HG03442 (cell line): ENCODE results near the gene ZBED4.

ENCODE experiments used
- ATAC-seq: cut with Tn5 transposase; IDR thresholded peaks from one replicate; pipeline ENCODE4 v1.9.1; 2021; ENCODE audit warnings: mild to moderate bottlenecking, moderate library complexity; ENCODE audit not compliant: unreplicated experiment

ZBED4 gene

DNA sequence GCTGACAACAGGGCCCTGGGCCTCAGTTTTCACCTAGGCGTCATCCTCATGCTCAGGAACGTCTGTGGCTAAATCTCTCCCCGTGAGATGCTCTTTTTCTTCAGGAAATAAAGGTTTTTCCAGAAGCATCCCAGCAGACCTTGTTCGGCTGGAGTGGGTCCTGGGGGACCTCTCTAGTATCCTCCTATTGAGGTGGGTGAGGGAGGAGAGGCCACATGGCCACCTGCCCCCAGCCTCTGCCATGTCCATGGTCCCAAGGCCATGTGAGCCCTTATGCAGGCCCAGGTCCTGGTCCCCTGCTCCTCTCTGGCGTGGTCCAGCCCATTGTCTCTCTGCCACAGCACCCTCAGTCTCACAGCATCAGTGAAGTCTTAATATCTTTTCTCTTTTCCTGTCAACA is 42.6 kb downstream of the ZBED4 start:
- no peak for ATAC-seq

GRCh38 chr22:49897015-49897684 is 43.5 kb downstream of the ZBED4 start:
- ATAC-seq, result no peak

DNA sequence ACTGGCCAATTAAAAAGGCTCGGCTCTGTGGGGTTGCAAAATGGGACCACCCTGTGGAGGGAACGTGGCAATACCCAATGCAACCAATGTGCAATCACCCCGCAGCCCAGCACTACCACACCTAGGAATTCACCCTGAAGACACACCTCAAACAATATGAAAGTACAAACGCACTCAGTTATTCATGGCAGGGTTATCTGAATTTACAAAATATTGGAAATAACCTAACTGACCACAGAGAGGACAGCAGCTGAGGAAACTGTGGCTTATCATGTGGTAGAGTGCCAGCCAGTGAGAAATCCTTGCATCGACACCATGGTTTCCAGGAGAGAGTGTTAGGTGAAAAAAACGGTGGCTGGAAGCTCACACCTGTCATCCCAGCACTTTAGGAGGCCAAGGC is 45.9 kb downstream of the ZBED4 start:
- no peak for ATAC-seq

DNA sequence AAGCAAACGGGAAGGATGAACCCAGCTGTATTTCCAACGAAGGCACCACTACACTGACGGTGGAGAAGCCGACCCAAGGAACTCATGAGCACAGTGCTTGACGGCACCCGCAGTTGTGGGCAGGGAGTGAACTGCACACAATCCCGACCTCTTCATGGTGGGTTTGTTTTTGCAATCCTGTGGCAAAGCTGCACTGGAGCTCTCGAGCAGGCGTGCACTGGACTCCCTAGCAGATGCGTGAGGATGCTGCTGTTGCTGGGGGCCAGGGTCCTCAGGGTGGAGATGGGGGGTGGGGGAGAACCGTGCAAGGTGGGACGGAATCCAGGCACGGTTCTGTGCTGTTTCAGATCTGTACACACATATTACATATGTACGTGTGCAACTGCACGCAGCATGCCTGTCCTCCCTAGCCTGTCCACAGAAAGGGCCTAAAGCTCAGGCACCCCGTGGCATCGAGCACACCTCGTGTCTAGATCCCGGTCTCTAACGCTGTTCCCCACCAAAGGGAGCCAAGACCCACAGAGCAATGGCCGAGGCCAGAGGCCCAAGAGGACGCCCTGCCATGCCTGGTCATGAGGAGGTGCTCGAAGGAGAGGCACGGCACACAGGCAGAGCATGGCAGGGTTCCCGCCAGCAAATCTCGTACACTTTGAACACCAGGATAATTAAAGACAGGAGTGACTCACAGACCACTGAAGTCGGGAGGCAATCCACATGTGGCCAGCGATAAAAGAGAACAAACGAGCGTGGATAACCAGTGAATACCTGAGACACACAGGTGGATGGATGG is 47.0 kb downstream of the ZBED4 start:
- no peak for ATAC-seq

DNA sequence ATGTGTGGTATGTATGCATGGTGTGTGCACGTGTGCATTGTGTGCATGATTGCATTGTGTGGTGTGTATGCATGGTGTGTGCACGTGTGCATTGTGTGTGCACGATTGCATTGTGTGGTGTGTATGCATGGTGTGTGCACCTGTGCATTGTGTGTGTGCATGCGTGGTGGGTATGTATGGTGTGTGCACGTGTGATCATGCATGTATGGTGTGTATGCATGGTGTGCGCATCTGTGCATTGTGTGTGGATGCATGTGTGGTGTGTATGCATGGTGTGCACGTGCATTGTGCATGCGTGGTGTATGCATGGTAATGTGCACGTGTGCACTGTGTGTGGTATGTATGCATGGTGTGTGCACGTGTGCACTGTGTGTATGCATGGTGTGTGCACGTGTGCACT is 47.8 kb downstream of the ZBED4 start:
- no peak for ATAC-seq

- no peak for ATAC-seq
Observed at GRCh38 chr22:49903322-49904039, 49.8 kb downstream of the ZBED4 start.

GRCh38 chr22:49904040-49904369 is 50.4 kb downstream of the ZBED4 start:
- no peak for ATAC-seq

GRCh38 chr22:49905465-49905864 is 51.8 kb downstream of the ZBED4 start:
- no peak for ATAC-seq

- no peak for ATAC-seq
Observed at GRCh38 chr22:49906071-49906798, 52.6 kb downstream of the ZBED4 start.

- no peak for ATAC-seq
Observed at GRCh38 chr22:49906799-49907290, 53.2 kb downstream of the ZBED4 start.

GRCh38 chr22:49907807-49908206 is 54.2 kb downstream of the ZBED4 start:
- no peak for ATAC-seq

DNA sequence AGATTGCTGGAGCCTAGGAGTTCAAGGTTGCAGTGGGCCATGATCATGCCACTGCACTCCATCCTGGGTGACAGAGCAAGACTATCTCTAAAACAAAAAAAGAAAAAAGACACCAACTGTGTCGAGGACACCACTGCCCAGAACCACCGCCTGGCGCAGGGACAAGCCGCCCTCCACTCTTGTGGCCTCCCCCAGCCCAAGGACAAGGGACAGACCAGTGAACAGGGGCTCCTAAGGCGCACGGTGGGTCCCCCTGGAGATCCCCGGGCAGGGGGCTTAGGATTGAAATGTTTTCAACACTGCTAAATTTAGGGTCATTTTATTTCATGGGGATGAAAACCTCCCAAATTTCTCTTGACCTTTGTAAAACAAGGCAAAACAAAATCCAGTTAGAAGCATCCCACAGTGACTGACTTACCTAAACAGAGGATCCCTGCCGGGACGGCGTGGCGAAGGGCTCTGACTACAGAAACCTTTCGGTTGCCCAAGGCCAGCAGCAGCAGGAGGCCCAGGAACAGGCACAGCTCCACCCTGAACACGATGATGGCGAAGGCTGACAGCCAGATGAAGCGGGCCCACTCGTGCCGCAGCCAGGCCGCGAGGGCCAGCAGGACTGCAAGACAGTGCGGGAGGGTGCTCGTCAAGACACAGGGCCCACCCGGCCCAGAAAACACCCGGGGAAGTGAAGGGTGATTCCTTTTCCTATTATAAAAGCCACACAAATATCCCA is 56.0 kb downstream of the ZBED4 start:
- ATAC-seq, result no peak

DNA sequence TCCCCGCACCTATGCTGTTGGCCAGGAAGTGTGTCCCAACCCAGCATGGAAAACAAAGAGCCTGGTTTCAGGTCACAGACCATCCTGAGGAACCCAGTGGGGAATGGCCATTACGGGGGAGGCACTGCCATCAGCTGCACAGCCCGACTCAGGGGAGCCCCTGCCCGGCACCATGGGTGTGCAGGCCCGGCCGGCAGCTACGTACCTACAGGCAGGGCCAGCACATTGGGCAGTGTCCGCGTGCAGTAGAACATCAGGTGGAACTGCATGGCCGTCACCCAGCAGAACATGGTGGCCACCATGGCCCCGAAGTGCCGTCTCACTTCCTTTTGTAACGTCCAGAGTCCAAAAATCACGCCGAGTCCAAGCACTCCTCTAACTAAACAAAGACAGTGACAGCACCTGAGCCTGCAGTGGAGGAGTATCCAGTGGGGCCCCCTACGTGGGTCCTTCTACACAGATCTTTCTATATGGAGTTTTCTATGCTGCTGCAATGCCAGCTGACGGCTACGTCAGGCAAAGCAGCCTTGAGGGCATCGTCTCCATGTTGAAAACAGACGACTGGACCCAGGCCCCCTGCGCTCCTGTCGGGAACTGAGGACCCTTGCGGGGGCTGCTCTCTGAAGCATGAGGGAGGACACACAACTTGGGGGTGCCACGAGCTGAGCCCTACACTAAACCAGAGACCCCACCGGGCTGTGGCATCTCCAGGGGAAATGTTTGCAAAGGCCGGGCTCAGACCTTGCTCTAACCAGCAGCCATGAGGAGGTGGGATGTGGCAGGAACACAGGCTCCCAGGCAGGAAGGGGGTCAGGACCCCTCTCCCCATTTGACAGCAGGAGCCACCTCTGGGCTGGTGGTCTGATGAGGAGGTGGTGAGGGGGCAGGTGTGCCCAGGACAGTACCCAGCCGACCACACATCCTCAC is 56.8 kb downstream of the ZBED4 start:
- ATAC-seq, result no peak

DNA sequence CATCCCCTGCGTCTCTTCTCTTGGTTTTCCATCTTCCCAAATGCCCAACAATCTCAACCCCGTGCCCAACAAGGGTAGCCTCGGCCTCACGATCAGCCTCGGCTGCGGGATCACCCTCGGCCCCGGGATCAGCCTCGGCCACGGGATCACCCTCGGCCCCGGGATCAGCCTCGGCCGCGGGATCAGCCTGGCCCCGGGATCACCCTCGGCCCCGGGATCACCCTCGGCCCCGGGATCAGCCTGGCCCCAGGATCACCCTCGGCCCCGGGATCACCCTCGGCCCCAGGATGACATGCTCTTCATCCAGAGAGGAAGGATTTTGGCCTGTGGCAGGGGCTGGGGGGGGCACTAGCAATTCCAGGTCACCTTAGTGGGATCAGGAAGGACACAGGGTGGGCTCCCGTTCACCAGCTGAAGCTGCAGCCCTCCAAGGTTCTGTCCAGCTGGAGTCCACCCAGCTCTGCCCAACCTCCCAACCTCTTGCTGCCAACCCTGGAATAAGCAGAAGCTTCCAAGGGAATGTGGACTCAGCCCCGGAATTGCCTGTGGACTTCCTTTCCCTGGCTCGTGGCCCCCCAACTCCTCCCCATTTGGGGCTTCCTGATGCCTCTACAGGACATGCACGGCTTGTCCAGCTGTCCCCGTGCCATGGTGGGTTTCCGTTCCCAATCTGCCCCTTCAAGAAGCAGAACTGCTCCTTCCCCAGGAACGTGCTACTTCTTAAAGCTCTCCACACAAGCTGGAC is 58.4 kb downstream of the ZBED4 start:
- ATAC-seq, result no peak

- no peak for ATAC-seq
Observed at GRCh38 chr22:49913026-49913425, 59.4 kb downstream of the ZBED4 start.

- no peak for ATAC-seq
Observed at GRCh38 chr22:49913446-49913845, 59.8 kb downstream of the ZBED4 start.

DNA sequence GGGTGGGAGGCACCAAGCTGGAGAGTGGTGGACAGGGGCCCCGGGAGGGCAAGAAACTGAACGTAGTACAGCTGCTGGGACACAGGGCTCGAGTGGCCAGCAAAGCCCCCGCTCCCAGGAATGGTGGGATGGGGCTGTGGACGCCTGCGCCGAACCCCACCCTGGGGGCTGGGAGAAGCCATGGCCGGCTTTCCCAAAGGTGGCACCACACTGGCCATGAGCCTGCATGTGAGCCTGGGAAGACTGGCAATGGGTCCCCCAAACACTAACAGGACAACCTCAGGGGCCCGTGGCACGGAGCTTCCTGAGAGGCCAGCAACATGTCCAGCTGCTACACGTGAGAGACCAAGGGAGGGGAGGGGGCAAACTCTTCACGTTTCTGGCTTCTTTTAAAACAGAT is 60.6 kb downstream of the ZBED4 start:
- no peak for ATAC-seq

GRCh38 chr22:49915610-49916009 is 62.0 kb downstream of the ZBED4 start:
- no peak for ATAC-seq

DNA sequence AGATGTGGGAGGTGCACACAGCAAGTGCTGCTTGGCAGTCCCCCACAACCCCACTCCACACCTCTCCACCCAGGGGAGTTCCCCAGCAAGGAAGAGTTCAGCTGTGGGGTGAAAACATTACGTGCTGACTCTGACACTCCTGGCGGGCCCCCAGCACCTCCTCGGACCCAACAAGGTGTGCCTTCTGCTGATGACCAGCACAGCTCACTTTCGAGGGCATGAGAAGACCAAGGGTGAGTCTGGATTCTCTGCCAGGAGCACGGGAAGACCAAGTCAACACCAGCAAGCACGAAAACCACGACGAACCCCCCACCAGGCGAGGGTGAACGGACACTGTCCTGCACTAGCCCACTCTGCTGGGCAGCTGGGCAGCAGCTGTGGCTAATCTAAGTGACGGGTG is 63.2 kb downstream of the ZBED4 start:
- ATAC-seq, result no peak
